HepG2 (cell line): ENCODE data around the gene ABHD12. TPM values are rescaled to one million over a fixed set of nuclear protein-coding genes. Genes with fewer than 3 reads are reported as not detected.

Experiments used
- ATAC-seq: fragments of 200-7000 bp; cut with Tn5 transposase; 3 replicates; pipeline ENCODE4 v1.9.1; 2020; ENCODE audit warnings: mild to moderate bottlenecking, moderate library complexity
- BruUV-seq: library from RNA; stranded (reverse); fragments of 400-500 nt; replicated peaks from 2 replicates; lab custom pipeline; 2021; lab: Mats Ljungman, UMichigan
- CTCF ChIA-PET: fragments of 300-600 bp; formaldehyde crosslinking; extraction: SDS; loops from one replicate; lab custom pipeline; 2021; ENCODE audit warnings: low total read pairs, inconsistent platforms, low intra/inter-chr PET ratio; lab: Yijun Ruan, JAX
- POLR2A ChIA-PET: fragments of 350-600 bp; sonication (Branson Sonifier 250); formaldehyde crosslinking; loops from one replicate; lab custom pipeline; 2020; ENCODE audit warnings: antibody characterized with exemption, inconsistent platforms; lab: Yijun Ruan, JAX
- DNase-seq: peaks from one replicate; pipeline ENCODE4 v3.0.0-alpha.2; 2015; ENCODE audit warnings: low spot score
- FAIRE-seq: peaks from 3 replicates; lab custom pipeline; 2011; peaks lifted over from hg19 to GRCh38; lab: Jason Lieb, UNC
- H2AFZ ChIP-seq: one replicate; pipeline ENCODE4 v1.6.1; 2011; ENCODE audit warnings: low read length, inconsistent platforms
- H3K27ac ChIP-seq: fragments of 300-600 bp; 3 replicates; pipeline ENCODE4 v1.8.0; 2011; ENCODE audit warnings: mixed run types, mild to moderate bottlenecking, mixed read lengths, low read length, inconsistent platforms; ENCODE audit not compliant: insufficient read depth; ENCODE audit errors: extremely low read length
- H3K27me3 ChIP-seq, 2 experiments: fragments of 200-600 bp in 1 of 2; 2 replicates in 1 of 2; 3 replicates in 1 of 2; pipeline versions ENCODE4 v1.6.0 to v1.8.0; 2011; ENCODE audit warnings: low read length in 2 of 2, mild to moderate bottlenecking in 2 of 2, moderate library complexity in 2 of 2, inconsistent platforms in 1 of 2; ENCODE audit not compliant: insufficient read depth in 2 of 2, control insufficient read depth in 1 of 2
- H3K36me3 ChIP-seq, 2 experiments: fragments of 200-600 bp in 1 of 2; replicated peaks in 1 of 2; 2 replicates in 1 of 2; 3 replicates in 1 of 2; pipeline versions ENCODE4 v1.5.1 to v1.8.0; 2011; ENCODE audit warnings: low read length in 2 of 2, inconsistent platforms in 1 of 2; ENCODE audit not compliant: insufficient read depth in 2 of 2, control insufficient read depth in 1 of 2
- H3K4me1 ChIP-seq: 2 replicates; pipeline ENCODE4 v1.5.1; 2012; ENCODE audit warnings: low read length, inconsistent platforms; ENCODE audit not compliant: insufficient read depth
- H3K4me2 ChIP-seq: 2 replicates; pipeline ENCODE4 v1.6.0; 2011; ENCODE audit warnings: low read depth, low read length, inconsistent platforms
- H3K4me3 ChIP-seq, 3 experiments: fragments of 200-600 bp in 1 of 3; sonication (generic), shearing (Covaris generic) in 1 of 3; replicated peaks in 1 of 3; 2 replicates each; pipeline ENCODE4 v1.5.1; 2011 to 2016; ENCODE audit warnings: low read length in 3 of 3, inconsistent platforms in 2 of 3, low read depth in 2 of 3, mild to moderate bottlenecking in 2 of 3, control low read depth in 1 of 3, mixed read lengths in 1 of 3; ENCODE audit not compliant: insufficient read depth in 1 of 3
- H3K79me2 ChIP-seq: one replicate; pipeline ENCODE4 v1.6.1; 2011; ENCODE audit warnings: low read length, inconsistent platforms; ENCODE audit not compliant: insufficient read depth
- H3K9ac ChIP-seq: 2 replicates; pipeline ENCODE4 v1.6.0; 2011; ENCODE audit warnings: mild to moderate bottlenecking, low read depth, low read length, inconsistent platforms; ENCODE audit not compliant: insufficient read depth
- H3K9me3 ChIP-seq: 2 replicates; pipeline ENCODE4 v1.5.1; 2012; ENCODE audit warnings: mild to moderate bottlenecking, low read length
- H4K20me1 ChIP-seq: 2 replicates; pipeline ENCODE4 v1.6.0; 2011; ENCODE audit warnings: inconsistent platforms, mild to moderate bottlenecking, low read length, moderate library complexity; ENCODE audit not compliant: insufficient read depth
- WGBS: methylation state at CpG from one replicate; pipeline ENCODE4 v1.1.6; 2017; ENCODE audit warnings: low lambda C conversion rate; 5-methylcytosine and 5-hydroxymethylcytosine counted together
- in situ Hi-C: cut with HindIII; loops from 2 replicates; pipeline ENCODE4 v1.10.0; 2017; ENCODE audit warnings: low pct_unique_long_range_greater_than_20kb; ENCODE audit not compliant: extremely low pct_ligation_motif_present
- intact Hi-C: fragments of 100-400 bp; cut with micrococcal nuclease; formaldehyde crosslinking; loops from one replicate; pipeline ENCODE4 v1.10.0; 2022; ENCODE audit not compliant: unreplicated experiment
- polyA plus RNA-seq, 8 experiments: library from polyadenylated mRNA; depleted of rRNA in 3 of 8; stranded (reverse) in 7 of 8; unstranded in 1 of 8; fragments of >200 nt; fragmentation: Illumina TruSeq in 4 of 8; extraction: Trizol in 4 of 8; gene quantifications; 2 replicates each; pipeline versions ENCODE4 v1.2.1 to v1.2.3, GENCODE V29; 2011 to 2016; ENCODE audit warnings: low read depth in 4 of 8, missing spikeins in 1 of 8, mixed read lengths in 1 of 8; ENCODE audit not compliant: insufficient read depth in 1 of 8
- total RNA-seq, 5 experiments: library from RNA; depleted of rRNA; stranded (reverse); fragments of >200 nt; fragmentation: Illumina TruSeq; extraction: Trizol; gene quantifications; 2 replicates each; pipeline ENCODE4 v1.2.3, GENCODE V29; 2016; ENCODE audit warnings: low read depth in 1 of 5
- TF ChIP-seq, protein P1 (sequence below): IDR thresholded peaks from 2 replicates; pipeline ENCODE4 v1.6.1; 2016; ENCODE audit warnings: low read depth, missing genetic modification reagents, missing compliant biosample characterization
- TF ChIP-seq, protein P2 (sequence below): sonication (generic); formaldehyde crosslinking; IDR thresholded peaks from 2 replicates; pipeline ENCODE4 v1.4.0; 2020; ENCODE audit warnings: missing genetic modification reagents
- TF ChIP-seq, protein P3 (sequence below): sonication (generic); formaldehyde crosslinking; IDR thresholded peaks from 2 replicates; pipeline ENCODE4 v1.4.0; 2020; ENCODE audit warnings: missing genetic modification reagents

Gene ABHD12
- total and polyA plus RNA-seq, 2 of the 13 experiments (the other 11 are each of a cell fraction or from before 2014, with no cell fraction given): 23.5 to 72.1 TPM

DNA sequence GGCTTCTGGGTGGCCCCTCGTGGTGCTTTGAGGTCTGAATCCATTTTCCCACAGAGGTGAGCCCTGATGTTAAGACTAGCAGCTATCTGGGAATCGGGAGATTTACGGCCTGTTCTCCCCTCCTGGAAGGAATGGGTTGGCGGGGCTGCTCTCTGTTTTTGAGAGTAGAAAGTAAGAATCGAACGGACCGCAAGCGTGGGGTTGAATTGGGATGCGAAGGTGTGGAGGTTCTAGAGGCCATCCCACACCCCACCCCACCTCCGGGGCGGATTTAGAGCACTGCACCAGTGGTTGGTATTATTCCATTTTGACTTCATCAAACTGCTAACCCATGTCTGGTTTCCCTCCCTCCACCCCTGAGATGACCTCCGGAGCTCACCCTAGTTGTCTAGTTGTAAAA is 131.3 kb downstream of the ABHD12 start (continued):
- TF ChIP-seq, protein P1, sequence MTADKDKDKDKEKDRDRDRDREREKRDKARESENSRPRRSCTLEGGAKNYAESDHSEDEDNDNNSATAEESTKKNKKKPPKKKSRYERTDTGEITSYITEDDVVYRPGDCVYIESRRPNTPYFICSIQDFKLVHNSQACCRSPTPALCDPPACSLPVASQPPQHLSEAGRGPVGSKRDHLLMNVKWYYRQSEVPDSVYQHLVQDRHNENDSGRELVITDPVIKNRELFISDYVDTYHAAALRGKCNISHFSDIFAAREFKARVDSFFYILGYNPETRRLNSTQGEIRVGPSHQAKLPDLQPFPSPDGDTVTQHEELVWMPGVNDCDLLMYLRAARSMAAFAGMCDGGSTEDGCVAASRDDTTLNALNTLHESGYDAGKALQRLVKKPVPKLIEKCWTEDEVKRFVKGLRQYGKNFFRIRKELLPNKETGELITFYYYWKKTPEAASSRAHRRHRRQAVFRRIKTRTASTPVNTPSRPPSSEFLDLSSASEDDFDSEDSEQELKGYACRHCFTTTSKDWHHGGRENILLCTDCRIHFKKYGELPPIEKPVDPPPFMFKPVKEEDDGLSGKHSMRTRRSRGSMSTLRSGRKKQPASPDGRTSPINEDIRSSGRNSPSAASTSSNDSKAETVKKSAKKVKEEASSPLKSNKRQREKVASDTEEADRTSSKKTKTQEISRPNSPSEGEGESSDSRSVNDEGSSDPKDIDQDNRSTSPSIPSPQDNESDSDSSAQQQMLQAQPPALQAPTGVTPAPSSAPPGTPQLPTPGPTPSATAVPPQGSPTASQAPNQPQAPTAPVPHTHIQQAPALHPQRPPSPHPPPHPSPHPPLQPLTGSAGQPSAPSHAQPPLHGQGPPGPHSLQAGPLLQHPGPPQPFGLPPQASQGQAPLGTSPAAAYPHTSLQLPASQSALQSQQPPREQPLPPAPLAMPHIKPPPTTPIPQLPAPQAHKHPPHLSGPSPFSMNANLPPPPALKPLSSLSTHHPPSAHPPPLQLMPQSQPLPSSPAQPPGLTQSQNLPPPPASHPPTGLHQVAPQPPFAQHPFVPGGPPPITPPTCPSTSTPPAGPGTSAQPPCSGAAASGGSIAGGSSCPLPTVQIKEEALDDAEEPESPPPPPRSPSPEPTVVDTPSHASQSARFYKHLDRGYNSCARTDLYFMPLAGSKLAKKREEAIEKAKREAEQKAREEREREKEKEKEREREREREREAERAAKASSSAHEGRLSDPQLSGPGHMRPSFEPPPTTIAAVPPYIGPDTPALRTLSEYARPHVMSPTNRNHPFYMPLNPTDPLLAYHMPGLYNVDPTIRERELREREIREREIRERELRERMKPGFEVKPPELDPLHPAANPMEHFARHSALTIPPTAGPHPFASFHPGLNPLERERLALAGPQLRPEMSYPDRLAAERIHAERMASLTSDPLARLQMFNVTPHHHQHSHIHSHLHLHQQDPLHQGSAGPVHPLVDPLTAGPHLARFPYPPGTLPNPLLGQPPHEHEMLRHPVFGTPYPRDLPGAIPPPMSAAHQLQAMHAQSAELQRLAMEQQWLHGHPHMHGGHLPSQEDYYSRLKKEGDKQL (CRISPR knock-in tag): no peak

DNA sequence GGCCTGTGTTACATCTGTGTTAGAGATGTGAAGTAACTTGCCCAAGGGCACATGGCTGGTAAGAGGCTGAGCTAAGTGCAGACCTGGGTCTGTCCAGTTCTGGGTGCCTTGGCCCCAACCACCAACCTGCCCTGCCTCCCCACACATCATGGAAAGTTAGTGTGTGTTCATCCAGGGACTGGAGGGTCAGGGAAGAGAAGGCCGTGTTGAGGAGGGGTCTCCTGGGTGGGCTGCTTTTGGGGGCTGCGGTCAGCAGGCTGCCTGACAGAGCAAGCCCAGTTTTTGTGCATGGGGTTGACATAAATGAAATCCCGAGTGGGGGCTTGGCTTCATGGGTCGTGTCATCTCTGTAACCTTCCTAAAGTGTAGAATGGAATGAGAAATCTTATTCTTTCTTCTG is 131.8 kb downstream of the ABHD12 start:
- no peaks in the 10 kb centered on the region; the same call in 1 of the 2 replicates for H4K20me1 ChIP-seq
- no peak for ATAC-seq
- H3K4me3 ChIP-seq: no peak overlapping the region
- 80% methylated on average over 4 of the region's 4 CpGs for WGBS
- no peak overlapping the region for H3K9ac ChIP-seq
- no TSS peak for BruUV-seq
- intact Hi-C loops: no loop called here
- TF ChIP-seq, protein P2, sequence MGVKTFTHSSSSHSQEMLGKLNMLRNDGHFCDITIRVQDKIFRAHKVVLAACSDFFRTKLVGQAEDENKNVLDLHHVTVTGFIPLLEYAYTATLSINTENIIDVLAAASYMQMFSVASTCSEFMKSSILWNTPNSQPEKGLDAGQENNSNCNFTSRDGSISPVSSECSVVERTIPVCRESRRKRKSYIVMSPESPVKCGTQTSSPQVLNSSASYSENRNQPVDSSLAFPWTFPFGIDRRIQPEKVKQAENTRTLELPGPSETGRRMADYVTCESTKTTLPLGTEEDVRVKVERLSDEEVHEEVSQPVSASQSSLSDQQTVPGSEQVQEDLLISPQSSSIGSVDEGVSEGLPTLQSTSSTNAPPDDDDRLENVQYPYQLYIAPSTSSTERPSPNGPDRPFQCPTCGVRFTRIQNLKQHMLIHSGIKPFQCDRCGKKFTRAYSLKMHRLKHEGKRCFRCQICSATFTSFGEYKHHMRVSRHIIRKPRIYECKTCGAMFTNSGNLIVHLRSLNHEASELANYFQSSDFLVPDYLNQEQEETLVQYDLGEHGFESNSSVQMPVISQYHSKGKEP (CRISPR knock-in tag): no peak
- TF ChIP-seq, protein P3, sequence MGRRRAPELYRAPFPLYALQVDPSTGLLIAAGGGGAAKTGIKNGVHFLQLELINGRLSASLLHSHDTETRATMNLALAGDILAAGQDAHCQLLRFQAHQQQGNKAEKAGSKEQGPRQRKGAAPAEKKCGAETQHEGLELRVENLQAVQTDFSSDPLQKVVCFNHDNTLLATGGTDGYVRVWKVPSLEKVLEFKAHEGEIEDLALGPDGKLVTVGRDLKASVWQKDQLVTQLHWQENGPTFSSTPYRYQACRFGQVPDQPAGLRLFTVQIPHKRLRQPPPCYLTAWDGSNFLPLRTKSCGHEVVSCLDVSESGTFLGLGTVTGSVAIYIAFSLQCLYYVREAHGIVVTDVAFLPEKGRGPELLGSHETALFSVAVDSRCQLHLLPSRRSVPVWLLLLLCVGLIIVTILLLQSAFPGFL (CRISPR knock-in tag): no peak
- H3K4me1 ChIP-seq: no peaks in the 10 kb centered on the region
- no peak for DNase-seq
- in situ Hi-C loops: no loop called here
- H3K4me2 ChIP-seq: no peak overlapping the region
- H2AFZ ChIP-seq: no peak overlapping the region
- H3K27ac ChIP-seq: no peak overlapping the region
- H3K9me3 ChIP-seq: no peaks in the 10 kb centered on the region
- peaks cover 7 to 25% of the 10 kb centered on the region in 2 experiments; a peak in 4 of 5 replicates for H3K36me3 ChIP-seq
- H3K27me3 ChIP-seq: no peaks in the 10 kb centered on the region
- no peak for FAIRE-seq
- peaks cover 15% of the 10 kb centered on the region for H3K79me2 ChIP-seq
- POLR2A ChIA-PET: no interaction called here
- CTCF ChIA-PET: no interaction called here
